NK-92 treated with Interleukin-12 subunit alpha and Interleukin-12 subunit beta, amount 100 ng/mL, for 24 hours (cell line): ENCODE measurements around the gene MARCHF10.

Experiments
- DNase-seq: peaks from one replicate; lab custom pipeline; 2025; lab: John Stamatoyannopoulos, UW

MARCHF10 gene

DNA sequence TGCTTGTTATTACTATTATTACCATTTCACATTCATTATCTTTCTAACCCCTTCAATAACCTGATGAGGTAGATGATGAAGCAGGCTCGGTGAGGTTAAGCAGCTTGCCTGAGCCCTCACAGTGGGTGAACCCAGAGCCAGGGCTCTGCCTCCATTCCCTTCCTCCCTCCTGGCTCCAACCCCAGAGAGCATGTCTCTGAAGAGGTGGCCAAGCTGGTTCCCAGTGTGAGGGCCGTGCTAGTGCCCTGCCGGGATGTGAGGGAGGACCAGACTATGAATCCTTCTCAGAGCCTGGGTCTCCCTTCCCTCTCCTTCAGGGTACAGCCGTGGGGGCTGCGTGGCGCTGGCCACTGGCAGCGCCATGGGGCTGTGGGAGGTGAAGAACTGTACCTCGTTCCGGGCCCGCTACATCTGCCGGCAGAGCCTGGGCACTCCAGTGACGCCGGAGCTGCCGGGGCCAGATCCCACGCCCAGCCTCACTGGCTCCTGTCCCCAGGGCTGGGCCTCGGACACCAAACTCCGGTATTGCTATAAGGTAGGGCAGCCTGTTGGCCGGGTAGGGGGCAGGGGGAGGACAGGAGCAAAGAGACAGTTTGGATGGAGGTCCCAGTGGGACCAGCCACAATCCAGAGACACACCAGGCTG lies 131.0 kb downstream of the MARCHF10 start:
- DNase-seq: no peak

DNA sequence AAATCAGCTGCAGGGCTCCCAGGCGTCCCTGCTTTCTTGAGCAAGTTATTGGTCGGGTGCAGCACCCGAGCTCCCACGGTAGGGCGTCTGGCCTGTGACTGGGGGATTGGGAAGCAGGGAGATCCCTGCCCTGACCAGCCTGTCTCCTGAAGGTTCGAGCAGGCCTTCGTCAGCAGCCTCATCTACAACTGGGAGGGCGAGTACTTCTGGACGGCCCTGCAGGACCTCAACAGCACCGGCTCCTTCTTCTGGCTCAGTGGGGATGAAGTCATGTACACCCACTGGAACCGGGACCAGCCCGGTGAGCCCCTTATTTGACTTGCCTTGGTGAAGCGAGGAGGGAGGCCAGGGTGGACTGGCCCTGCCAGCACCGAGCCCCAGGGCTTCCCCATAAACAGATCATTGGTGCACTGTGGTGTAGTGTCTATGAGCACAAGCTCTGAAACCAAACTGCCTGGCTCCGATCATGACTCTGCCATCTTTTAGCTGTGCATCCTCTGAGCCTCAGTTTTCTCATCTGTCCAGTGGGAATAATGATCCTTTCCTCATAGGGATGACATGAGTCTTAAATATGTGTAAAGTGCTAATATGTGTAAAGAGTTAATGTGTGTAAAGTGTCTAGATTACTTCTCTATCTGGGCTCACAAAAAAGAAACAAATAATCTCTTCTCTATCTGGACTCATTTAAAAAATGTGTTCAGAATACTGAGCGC lies 131.7 kb downstream of the MARCHF10 start:
- DNase-seq: no peak

DNA sequence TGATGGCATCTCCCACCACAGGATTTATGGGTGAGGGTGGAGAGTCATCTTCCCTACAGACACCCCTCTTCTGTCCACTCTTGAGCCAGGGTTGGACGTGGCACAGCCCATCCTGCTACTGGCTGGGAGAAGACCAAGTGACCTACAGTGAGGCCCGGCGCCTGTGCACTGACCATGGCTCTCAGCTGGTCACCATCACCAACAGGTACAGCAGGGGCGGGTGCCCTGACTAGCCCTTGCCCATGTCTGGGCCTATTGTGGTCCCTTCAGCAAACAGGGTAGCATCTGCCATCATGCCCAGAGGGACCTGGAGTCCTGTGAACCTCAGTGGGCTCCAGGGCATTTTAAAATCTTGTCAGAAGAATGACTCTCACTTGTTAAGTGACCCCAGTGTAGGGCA lies 132.4 kb downstream of the MARCHF10 start:
- DNase-seq: no peak

DNA sequence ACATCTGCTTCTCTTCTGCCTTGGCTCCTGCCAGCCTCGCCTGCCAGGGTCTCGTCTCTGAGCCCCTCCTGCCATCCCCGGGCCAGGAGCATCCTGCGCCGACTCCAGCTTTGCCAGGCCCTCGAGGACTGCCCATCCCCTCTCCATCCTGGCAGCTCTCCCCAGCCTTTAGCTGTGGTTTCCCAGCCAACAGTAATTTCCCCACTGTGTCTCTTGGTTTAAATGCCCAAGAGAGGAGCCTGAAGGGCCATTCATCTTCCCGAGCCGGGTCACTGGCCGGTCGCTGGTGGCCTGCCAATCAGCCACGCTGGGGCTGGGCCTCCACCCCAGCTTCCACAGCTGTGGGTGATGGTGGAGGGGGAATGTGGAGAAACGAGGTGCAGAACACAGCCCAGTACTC lies 132.9 kb downstream of the MARCHF10 start:
- no peak for DNase-seq

DNA sequence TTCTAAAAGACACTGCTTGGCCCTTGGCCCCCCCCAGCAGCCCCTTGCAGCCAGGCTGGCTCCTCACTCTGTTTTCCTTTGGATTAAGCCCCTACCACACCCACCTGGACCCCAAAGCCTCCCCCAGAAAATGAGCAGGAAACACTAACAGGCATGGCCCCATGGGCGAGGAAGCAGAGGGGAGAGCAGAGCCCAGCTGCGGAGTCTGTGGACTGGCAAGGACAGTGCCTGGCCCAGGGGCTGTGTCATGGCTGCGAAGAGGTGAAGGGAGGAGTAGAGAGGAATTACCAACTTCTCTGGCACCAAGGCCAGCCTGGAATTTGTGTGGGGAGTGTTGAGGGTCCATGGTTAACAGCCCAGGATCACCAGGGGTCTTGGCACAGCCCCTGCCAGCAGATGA lies 133.3 kb downstream of the MARCHF10 start:
- no peak for DNase-seq

GRCh38 chr17:62674363-62674739 lies 133.8 kb downstream of the MARCHF10 start:
- DNase-seq: no peak

GRCh38 chr17:62673614-62674362 lies 134.3 kb downstream of the MARCHF10 start:
- DNase-seq: no peak

- DNase-seq: no peak
Observed at GRCh38 chr17:62672957-62673356, 135.2 kb downstream of the MARCHF10 start.

- no peak for DNase-seq
Observed at GRCh38 chr17:62671553-62671952, 136.6 kb downstream of the MARCHF10 start.

- DNase-seq: no peak
Observed at GRCh38 chr17:62670202-62670821, 137.8 kb downstream of the MARCHF10 start.

DNA sequence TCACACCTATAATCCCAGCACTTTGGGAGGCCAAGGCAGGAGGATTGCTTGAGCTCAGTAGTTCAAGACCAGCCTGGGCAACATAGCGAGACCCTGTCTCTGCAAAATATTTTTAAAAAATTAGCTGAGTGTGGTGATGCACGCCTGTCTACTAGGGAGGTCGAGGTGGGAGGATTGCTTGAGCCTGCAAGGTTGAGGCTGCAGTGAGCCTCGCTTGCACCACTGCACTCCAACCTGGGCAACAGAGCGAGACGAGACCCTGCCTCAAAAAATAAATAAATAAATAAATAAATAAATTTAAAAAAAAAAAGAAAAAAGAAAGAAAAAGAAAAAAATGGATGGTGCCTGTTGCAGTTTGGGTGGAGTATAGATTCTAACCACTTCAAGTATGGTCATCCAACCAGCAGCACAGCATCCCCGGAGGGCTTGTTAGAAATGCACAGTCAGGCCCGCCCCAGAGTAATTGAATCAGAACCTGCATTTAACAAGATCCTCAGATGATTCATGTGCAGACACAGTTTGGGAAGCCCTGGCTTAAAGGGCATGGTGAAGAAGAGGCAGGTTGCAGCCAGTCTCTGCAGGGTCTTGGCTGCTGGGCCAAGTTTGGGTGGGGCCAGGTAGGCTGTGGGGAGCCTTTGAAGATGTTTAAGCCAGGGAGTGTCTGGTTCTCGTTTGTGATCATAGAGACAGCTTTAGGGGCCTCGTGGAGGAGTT lies 139.9 kb downstream of the MARCHF10 start:
- no peak for DNase-seq

DNA sequence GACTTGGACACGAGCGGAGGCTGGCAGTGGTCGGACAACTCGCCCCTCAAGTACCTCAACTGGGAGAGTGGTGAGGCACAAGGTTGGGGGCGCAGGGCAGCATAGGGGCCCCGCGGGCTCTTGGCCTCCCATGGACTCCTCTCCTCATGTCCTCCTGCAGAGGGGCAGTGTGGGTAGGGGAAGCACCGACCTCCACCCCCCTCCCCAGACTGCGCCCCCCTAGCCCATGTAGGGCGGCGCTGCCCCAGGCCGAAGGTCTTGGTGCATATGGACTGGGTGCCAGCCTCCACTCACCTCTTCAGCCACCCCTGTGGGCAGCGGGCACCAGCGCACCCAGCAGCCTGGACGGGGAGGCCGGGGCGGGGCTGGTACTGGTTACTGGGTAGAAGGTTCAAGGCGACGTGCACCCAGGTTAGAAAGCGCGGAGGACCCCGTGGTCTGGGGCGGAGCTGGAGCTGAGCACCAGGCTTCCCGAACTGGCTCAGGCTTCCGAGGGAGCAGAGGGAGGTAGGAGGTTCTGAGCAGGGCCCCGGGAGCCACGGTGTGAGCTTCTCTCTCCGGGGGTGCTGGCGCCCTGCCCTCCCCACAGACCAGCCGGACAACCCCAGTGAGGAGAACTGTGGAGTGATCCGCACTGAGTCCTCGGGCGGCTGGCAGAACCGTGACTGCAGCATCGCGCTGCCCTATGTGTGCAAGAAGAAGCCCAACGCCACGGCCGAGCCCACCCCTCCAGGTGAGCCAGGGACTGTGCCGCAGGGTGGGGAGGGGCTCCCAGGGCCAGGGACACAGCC lies 141.1 kb downstream of the MARCHF10 start:
- no peak for DNase-seq

DNA sequence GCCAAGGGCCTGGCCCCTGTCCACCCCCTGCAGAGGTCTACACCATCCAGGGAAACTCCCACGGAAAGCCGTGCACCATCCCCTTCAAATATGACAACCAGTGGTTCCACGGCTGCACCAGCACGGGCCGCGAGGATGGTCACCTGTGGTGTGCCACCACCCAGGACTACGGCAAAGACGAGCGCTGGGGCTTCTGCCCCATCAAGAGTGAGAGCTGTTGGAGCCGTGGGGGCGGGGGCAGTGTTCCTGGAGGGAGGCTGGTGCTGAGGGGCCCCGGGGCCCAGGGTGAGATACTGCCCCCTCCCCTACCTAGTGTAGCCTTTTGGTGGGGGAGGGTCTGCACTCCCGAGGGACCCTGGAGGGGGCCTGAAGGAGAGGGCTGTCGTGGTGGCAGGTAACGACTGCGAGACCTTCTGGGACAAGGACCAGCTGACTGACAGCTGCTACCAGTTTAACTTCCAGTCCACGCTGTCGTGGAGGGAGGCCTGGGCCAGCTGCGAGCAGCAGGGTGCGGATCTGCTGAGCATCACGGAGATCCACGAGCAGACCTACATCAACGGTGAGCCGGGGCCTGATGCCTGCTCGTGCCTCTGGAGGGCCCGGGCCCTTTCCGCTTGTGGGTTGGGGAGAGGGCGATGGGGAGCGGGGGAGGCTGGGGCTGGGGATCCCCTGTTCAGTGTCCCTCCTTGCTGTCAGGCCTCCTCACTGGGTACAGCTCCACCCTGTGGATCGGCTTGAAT lies 141.9 kb downstream of the MARCHF10 start:
- DNase-seq: no peak

- DNase-seq: no peak
Observed at GRCh38 chr17:62665599-62665998, 142.5 kb downstream of the MARCHF10 start.

- DNase-seq: no peak
Observed at GRCh38 chr17:62664336-62665120, 143.6 kb downstream of the MARCHF10 start.

DNA sequence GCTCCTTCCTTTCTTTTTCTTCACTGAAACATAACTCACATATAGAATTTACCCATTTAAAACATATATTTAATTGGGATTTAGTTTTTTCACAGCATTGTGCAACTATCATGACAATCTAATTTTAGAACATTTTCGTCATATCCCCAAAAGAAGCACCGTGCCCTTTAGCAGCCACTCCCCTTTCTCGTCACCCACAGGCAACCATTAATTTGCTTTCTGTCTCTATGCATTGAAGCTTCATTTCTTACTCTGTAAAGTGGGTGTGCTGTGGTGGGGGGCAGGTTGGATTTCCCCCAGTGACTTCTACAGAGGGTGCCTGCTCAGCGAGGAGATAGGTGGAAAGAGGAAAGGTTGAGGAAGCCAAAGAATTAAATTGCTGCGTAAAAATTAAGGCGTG lies 144.8 kb downstream of the MARCHF10 start:
- no peak for DNase-seq

- no peak for DNase-seq
Observed at GRCh38 chr17:62662855-62663254, 145.3 kb downstream of the MARCHF10 start.

DNA sequence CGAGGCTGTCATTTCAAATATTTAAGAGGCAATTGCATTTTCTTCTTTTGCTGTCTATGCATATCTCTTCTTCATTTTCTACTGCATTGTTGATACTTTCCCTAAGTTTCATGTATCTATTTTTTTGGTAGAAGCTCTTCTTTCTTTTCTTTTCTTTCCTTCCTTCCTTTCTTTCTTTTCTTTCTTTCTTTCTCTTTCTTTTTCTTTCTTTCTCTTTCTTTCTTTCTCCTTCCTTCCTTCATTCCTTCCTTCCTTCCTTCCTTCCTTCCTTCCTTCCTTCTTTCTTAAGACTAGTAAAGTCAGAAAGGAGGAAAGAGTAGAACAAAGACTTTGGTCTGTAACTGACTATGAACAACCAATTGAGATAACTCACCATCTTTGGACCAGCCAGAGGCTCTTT lies 146.8 kb downstream of the MARCHF10 start:
- no peak for DNase-seq

GRCh38 chr17:62660629-62661118 lies 147.4 kb downstream of the MARCHF10 start:
- no peak for DNase-seq
